Measurements from ENCODE around the gene DCBLD2. TPM values are rescaled to one million over a fixed set of nuclear protein-coding genes. Genes with fewer than 3 reads are reported as not detected.

Gene DCBLD2
- total and polyA plus RNA-seq, 2 donors (not counting 3 experiments of a cell fraction or from before 2014, with no cell fraction given) = 28.7 to 77.3 TPM

- H4K20me1 ChIP-seq (replicated peaks; ENCODE audit: control insufficient read depth, extremely low read depth, insufficient read depth, low read length) = no peaks in the 10 kb centered on the region
- no peak overlapping the region for H2AFZ ChIP-seq (ENCODE audit: low read depth, low read length)
- H3K9me3 ChIP-seq (replicated peaks; ENCODE audit: control insufficient read depth, insufficient read depth, low read length) = no peaks in the 10 kb centered on the region
- no peaks in the 10 kb centered on the region for H3K27me3 ChIP-seq (ENCODE audit: control insufficient read depth in 2 of 2, insufficient read depth in 2 of 2, low read length in 2 of 2)
- peak overlapping the region; percentile 98 for H3K27ac ChIP-seq (ENCODE audit: insufficient read depth, low read depth, low read length)
- DNase-seq (ENCODE audit: low read depth, low spot score) = no peak
- intact Hi-C loops (cut with micrococcal nuclease) = loop anchor here (1.0 kb wide), 1 partner anchor 46 kb away; no protein-coding TSS in a partner anchor
- H3K4me3 ChIP-seq (replicated peaks in 1 of 3; ENCODE audit: insufficient read depth in 1 of 3, low read depth in 1 of 3, low read length in 3 of 3) = no peak overlapping the region
- H3K4me1 ChIP-seq (ENCODE audit: control insufficient read depth, extremely low read depth, insufficient read depth, low read length) = peaks cover 42% of the 10 kb centered on the region
- peak overlapping the region; percentile 89 for H3K9ac ChIP-seq (replicated peaks; ENCODE audit: extremely low read depth, insufficient read depth, low read length)
- peak overlapping the region; percentile 75 for H3K4me2 ChIP-seq (ENCODE audit: insufficient read depth, low read length)
- H3K79me2 ChIP-seq (ENCODE audit: control insufficient read depth, insufficient read depth, low read length) = no peaks in the 10 kb centered on the region
- POLR2A ChIA-PET = interaction anchor here (0.6 kb wide), 1 partner anchor 178 kb away, joined by 3 read pairs; no protein-coding TSS in a partner anchor
- CTCF ChIA-PET = interaction anchor here (3.3 to 4.2 kb wide), 4 partner anchors 11 to 178 kb away, joined by 17 to 35 read pairs (median 24); no protein-coding TSS in a partner anchor
- TF ChIP-seq, protein P1, sequence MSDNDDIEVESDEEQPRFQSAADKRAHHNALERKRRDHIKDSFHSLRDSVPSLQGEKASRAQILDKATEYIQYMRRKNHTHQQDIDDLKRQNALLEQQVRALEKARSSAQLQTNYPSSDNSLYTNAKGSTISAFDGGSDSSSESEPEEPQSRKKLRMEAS (IDR thresholded peaks at IDR 0.05; ENCODE audit: insufficient read depth, insufficient read length) = no peak
- peak; percentile 29 for TF ChIP-seq POLR2A (IDR thresholded peaks at IDR 0.05; ENCODE audit: low read depth, low read length)
- no peak for TF ChIP-seq EZH2 (IDR thresholded peaks at IDR 0.05; ENCODE audit: borderline replicate concordance, low read depth, low read length, severe bottlenecking)
- TF ChIP-seq JUN (IDR thresholded peaks at IDR 0.05; ENCODE audit: borderline replicate concordance, insufficient read depth, insufficient read length, low read depth) = peak; percentile 80
- no TSS peak for BruUV-seq (replicated peaks)
- H3K36me3 ChIP-seq (ENCODE audit: control insufficient read depth in 2 of 2, extremely low read depth in 1 of 2, insufficient read depth in 2 of 2, low read length in 2 of 2) = peaks cover 0 to 6% of the 10 kb centered on the region in 2 experiments
- no peaks in the 10 kb centered on the region for H3K9me1 ChIP-seq (replicated peaks; ENCODE audit: control insufficient read depth, extremely low read depth, insufficient read depth, low read length)
- FAIRE-seq = no peak
- dilution Hi-C loops (cut with MboI; ENCODE audit: extremely low pct_ligation_motif_present, low sequenced_read_pairs) = no loop called here
These were observed 121.2 kb downstream of the DCBLD2 start for GRCh38 chr3:98780343-98780742.

DNA sequence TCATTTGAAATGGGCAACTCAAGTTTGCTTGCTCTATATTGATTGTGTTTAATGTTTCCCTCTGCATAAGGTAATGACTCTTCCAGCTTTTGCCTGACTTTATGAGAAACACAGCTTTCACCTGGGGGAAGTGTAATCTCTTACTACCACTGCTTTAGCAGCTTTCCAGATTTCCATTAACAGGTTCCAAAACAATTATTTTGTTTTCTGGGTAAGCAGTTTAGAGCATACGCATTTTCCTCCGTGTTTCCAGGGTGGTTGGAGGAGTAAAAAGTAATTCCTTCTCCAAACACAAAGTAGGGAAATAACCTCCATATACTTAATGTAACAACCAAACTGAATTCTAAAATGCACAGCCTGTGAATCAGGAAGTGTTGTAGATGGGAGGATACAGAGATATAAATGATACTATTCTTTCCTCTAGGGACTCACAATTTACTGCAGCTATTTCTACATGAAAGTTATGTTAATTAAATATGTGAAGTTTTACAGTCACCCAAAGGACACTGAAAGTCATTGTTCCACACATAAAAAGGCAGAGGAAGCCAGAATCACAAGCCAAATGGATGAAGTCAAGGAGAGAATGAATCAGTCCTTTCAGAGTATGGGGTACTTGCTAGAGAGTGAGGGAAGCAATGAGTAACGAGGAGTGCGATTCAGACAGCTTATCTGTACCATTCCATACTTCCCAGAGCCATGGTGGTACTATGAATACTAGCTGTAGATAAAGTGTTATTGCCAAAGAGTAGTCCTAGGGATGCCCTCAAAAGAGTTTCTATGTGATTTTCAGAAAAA lies 121.8 kb downstream of the DCBLD2 start:
- no peaks in the 10 kb centered on the region for H3K27me3 ChIP-seq (ENCODE audit: control insufficient read depth in 2 of 2, insufficient read depth in 2 of 2, low read length in 2 of 2)
- POLR2A ChIA-PET = interaction anchor here (0.6 to 1.7 kb wide), 5 partner anchors 14 to 177 kb away, joined by 3 to 10 read pairs (median 5); no protein-coding TSS in a partner anchor
- H3K9me3 ChIP-seq (replicated peaks; ENCODE audit: control insufficient read depth, insufficient read depth, low read length) = no peaks in the 10 kb centered on the region
- DNase-seq (ENCODE audit: low read depth, low spot score) = peak; percentile 97
- intact Hi-C loops (cut with micrococcal nuclease) (loop anchor here (1.0 kb wide), 3 partner anchors 10 to 45 kb away; no protein-coding TSS in a partner anchor), dilution Hi-C loops (cut with MboI; ENCODE audit: extremely low pct_ligation_motif_present, low sequenced_read_pairs) (no loop called here)
- no peaks in the 10 kb centered on the region for H3K79me2 ChIP-seq (ENCODE audit: control insufficient read depth, insufficient read depth, low read length)
- TSS peak; percentile 82 for BruUV-seq (replicated peaks)
- H3K4me3 ChIP-seq (replicated peaks in 1 of 3; ENCODE audit: insufficient read depth in 1 of 3, low read depth in 1 of 3, low read length in 3 of 3) = peak overlapping the region in 1 of 3 experiments; percentile 15
- H3K36me3 ChIP-seq (ENCODE audit: control insufficient read depth in 2 of 2, extremely low read depth in 1 of 2, insufficient read depth in 2 of 2, low read length in 2 of 2) = peaks cover 0 to 6% of the 10 kb centered on the region in 2 experiments
- H3K27ac ChIP-seq (ENCODE audit: insufficient read depth, low read depth, low read length) = peak overlapping the region; percentile 98
- H3K9ac ChIP-seq (replicated peaks; ENCODE audit: extremely low read depth, insufficient read depth, low read length) = peak overlapping the region; percentile 89
- FAIRE-seq = peak; percentile 84
- H4K20me1 ChIP-seq (replicated peaks; ENCODE audit: control insufficient read depth, extremely low read depth, insufficient read depth, low read length) = no peaks in the 10 kb centered on the region
- TF ChIP-seq JUN (IDR thresholded peaks at IDR 0.05; ENCODE audit: borderline replicate concordance, insufficient read depth, insufficient read length, low read depth) (peak; percentile 87), FOS (IDR thresholded peaks at IDR 0.05; ENCODE audit: borderline replicate concordance, insufficient read depth, low read length) (peak; percentile 76), GATA2 (IDR thresholded peaks at IDR 0.05; ENCODE audit: insufficient read depth, insufficient read length, low read depth, low read length) (peak; percentile 88), EZH2 (IDR thresholded peaks at IDR 0.05; ENCODE audit: borderline replicate concordance, low read depth, low read length, severe bottlenecking) (no peak), MYC (IDR thresholded peaks at IDR 0.05; ENCODE audit: low read depth, low read length) (no peak), CTCF (IDR thresholded peaks at IDR 0.05; ENCODE audit: extremely low read depth in 1 of 2, insufficient read depth in 1 of 2, low read depth in 1 of 2, low read length in 2 of 2) (no peak), POLR2A (IDR thresholded peaks at IDR 0.05; ENCODE audit: low read depth, low read length) (no peak)
- TF ChIP-seq, protein P1 (IDR thresholded peaks at IDR 0.05; ENCODE audit: insufficient read depth, insufficient read length) = no peak
- peak overlapping the region; percentile 75 for H3K4me2 ChIP-seq (ENCODE audit: insufficient read depth, low read length)
- CTCF ChIA-PET = interaction anchor here (1.0 to 4.2 kb wide), 12 partner anchors 9 to 214 kb away, joined by 3 to 35 read pairs (median 7); partner anchors contain the start of gene ST3GAL6
- no peaks in the 10 kb centered on the region for H3K9me1 ChIP-seq (replicated peaks; ENCODE audit: control insufficient read depth, extremely low read depth, insufficient read depth, low read length)
- H3K4me1 ChIP-seq (ENCODE audit: control insufficient read depth, extremely low read depth, insufficient read depth, low read length) = peaks cover 42% of the 10 kb centered on the region
- no peak overlapping the region for H2AFZ ChIP-seq (ENCODE audit: low read depth, low read length)
